ENCODE measurements around the gene SCN9A. TPM values are rescaled to one million over a fixed set of nuclear protein-coding genes. Genes with fewer than 3 reads are reported as not detected.

SCN9A gene
- total and polyA plus RNA-seq, 2 of the 8 experiments (the other 6 are each of a cell fraction or from before 2014, with no cell fraction given) = 1.6 to 6.2 TPM

GRCh38 chr2:166293984-166294383, 81.8 kb downstream of the SCN9A start (continued):
- TF ChIP-seq, protein P1, sequence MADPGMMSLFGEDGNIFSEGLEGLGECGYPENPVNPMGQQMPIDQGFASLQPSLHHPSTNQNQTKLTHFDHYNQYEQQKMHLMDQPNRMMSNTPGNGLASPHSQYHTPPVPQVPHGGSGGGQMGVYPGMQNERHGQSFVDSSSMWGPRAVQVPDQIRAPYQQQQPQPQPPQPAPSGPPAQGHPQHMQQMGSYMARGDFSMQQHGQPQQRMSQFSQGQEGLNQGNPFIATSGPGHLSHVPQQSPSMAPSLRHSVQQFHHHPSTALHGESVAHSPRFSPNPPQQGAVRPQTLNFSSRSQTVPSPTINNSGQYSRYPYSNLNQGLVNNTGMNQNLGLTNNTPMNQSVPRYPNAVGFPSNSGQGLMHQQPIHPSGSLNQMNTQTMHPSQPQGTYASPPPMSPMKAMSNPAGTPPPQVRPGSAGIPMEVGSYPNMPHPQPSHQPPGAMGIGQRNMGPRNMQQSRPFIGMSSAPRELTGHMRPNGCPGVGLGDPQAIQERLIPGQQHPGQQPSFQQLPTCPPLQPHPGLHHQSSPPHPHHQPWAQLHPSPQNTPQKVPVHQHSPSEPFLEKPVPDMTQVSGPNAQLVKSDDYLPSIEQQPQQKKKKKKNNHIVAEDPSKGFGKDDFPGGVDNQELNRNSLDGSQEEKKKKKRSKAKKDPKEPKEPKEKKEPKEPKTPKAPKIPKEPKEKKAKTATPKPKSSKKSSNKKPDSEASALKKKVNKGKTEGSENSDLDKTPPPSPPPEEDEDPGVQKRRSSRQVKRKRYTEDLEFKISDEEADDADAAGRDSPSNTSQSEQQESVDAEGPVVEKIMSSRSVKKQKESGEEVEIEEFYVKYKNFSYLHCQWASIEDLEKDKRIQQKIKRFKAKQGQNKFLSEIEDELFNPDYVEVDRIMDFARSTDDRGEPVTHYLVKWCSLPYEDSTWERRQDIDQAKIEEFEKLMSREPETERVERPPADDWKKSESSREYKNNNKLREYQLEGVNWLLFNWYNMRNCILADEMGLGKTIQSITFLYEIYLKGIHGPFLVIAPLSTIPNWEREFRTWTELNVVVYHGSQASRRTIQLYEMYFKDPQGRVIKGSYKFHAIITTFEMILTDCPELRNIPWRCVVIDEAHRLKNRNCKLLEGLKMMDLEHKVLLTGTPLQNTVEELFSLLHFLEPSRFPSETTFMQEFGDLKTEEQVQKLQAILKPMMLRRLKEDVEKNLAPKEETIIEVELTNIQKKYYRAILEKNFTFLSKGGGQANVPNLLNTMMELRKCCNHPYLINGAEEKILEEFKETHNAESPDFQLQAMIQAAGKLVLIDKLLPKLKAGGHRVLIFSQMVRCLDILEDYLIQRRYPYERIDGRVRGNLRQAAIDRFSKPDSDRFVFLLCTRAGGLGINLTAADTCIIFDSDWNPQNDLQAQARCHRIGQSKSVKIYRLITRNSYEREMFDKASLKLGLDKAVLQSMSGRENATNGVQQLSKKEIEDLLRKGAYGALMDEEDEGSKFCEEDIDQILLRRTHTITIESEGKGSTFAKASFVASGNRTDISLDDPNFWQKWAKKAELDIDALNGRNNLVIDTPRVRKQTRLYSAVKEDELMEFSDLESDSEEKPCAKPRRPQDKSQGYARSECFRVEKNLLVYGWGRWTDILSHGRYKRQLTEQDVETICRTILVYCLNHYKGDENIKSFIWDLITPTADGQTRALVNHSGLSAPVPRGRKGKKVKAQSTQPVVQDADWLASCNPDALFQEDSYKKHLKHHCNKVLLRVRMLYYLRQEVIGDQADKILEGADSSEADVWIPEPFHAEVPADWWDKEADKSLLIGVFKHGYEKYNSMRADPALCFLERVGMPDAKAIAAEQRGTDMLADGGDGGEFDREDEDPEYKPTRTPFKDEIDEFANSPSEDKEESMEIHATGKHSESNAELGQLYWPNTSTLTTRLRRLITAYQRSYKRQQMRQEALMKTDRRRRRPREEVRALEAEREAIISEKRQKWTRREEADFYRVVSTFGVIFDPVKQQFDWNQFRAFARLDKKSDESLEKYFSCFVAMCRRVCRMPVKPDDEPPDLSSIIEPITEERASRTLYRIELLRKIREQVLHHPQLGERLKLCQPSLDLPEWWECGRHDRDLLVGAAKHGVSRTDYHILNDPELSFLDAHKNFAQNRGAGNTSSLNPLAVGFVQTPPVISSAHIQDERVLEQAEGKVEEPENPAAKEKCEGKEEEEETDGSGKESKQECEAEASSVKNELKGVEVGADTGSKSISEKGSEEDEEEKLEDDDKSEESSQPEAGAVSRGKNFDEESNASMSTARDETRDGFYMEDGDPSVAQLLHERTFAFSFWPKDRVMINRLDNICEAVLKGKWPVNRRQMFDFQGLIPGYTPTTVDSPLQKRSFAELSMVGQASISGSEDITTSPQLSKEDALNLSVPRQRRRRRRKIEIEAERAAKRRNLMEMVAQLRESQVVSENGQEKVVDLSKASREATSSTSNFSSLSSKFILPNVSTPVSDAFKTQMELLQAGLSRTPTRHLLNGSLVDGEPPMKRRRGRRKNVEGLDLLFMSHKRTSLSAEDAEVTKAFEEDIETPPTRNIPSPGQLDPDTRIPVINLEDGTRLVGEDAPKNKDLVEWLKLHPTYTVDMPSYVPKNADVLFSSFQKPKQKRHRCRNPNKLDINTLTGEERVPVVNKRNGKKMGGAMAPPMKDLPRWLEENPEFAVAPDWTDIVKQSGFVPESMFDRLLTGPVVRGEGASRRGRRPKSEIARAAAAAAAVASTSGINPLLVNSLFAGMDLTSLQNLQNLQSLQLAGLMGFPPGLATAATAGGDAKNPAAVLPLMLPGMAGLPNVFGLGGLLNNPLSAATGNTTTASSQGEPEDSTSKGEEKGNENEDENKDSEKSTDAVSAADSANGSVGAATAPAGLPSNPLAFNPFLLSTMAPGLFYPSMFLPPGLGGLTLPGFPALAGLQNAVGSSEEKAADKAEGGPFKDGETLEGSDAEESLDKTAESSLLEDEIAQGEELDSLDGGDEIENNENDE (IDR thresholded peaks at IDR 0.05; ENCODE audit: insufficient replicate concordance, low read length) = no peak
- TF ChIP-seq ATF2 (IDR thresholded peaks at IDR 0.05; ENCODE audit: low read length) (no peak), CTBP2 (IDR thresholded peaks at IDR 0.05; ENCODE audit: borderline replicate concordance, insufficient read depth, insufficient read length, low read length) (no peak)

All from H1 (cell line).